T follicular helper cell (primary cell): ENCODE measurements around the gene NT5C3B.
"Not testable (repeated sequence)": the region's sequence is repeated elsewhere in the genome, so short reads cannot be mapped to it uniquely, and the experiment has no call there.

Source experiments
- DNase-seq: peaks from one replicate; pipeline ENCODE4 v3.0.0-alpha.2; 2020; ENCODE audit warnings: low read depth

NT5C3B gene

GRCh38 chr17:41839448-41839847, 3.4 kb upstream of the NT5C3B start:
- DNase-seq, result not testable (repeated sequence)

GRCh38 chr17:41837761-41838538, 1.9 kb upstream of the NT5C3B start, which contains the start of gene KLHL10:
Gene KLHL10, plus strand, starts transcription at chr17:41837825. Its CDS starts 108 bp downstream, at chr17:41837933.
- no peak for DNase-seq

- DNase-seq, result no peak
These were observed 641 bp upstream of the NT5C3B start for GRCh38 chr17:41836550-41837196.

- DNase-seq, result no peak
These were observed 725 bp downstream of the NT5C3B start for GRCh38 chr17:41835214-41835799.

GRCh38 chr17:41829961-41830360, 6.1 kb downstream of the NT5C3B start:
- not testable (repeated sequence) for DNase-seq

GRCh38 chr17:41825175-41825845, 10.7 kb downstream of the NT5C3B start:
- DNase-seq, result no peak

- DNase-seq, result no peak
These were observed 11.9 kb downstream of the NT5C3B start for GRCh38 chr17:41824086-41824485.

GRCh38 chr17:41823580-41823979, 12.5 kb downstream of the NT5C3B start:
- no peak for DNase-seq

- DNase-seq, result no peak
These were observed 12.9 kb downstream of the NT5C3B start for GRCh38 chr17:41823141-41823524.

GRCh38 chr17:41822216-41823140, 13.6 kb downstream of the NT5C3B start:
- DNase-seq, result no peak

GRCh38 chr17:41821776-41822175, 14.3 kb downstream of the NT5C3B start:
- DNase-seq, result no peak

GRCh38 chr17:41818024-41818423, 18.0 kb downstream of the NT5C3B start:
- no peak for DNase-seq

- no peak for DNase-seq
These were observed 19.3 kb downstream of the NT5C3B start for GRCh38 chr17:41816637-41817320.

- DNase-seq, result no peak
These were observed 21.8 kb downstream of the NT5C3B start for GRCh38 chr17:41814195-41814594.

- DNase-seq, result no peak
These were observed 22.3 kb downstream of the NT5C3B start for GRCh38 chr17:41813699-41814124.

GRCh38 chr17:41813152-41813680, 22.8 kb downstream of the NT5C3B start:
- no peak for DNase-seq

GRCh38 chr17:41812381-41813151, 23.5 kb downstream of the NT5C3B start, which contains the start of gene FKBP10:
Gene FKBP10, plus strand, starts transcription at chr17:41813004. Its CDS starts 31 bp downstream, at chr17:41813035.
- DNase-seq, result no peak

GRCh38 chr17:41811549-41812380, 24.3 kb downstream of the NT5C3B start, which contains the start of gene P3H4:
Gene P3H4, minus strand, starts transcription at chr17:41811949. Its CDS starts 34 bp downstream, at chr17:41811915.
- DNase-seq, result peak; percentile 58
